Measurements from ENCODE around the gene GNAT1.

DNA sequence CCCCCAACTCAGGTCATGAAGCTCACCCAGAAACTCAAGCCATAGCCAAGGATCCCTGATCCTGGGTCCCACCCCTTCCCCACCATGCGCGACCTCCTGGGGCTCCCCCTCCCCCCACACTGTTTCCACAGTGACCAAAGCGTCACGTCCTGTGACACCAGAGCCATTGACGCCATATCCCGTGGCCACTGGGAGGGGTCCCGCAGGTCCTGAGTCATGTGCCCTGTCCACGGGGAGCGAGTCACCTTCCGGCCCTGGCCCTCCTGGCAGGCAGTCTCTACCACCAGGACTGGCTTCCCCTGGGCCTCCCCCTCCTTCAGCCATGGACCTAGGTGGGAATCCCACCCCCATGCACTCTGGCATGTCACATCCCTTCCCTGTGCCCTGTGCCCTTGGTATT, 20.7 kb upstream of the GNAT1 start:
- TF ChIP-seq POLR2A (IDR thresholded peaks at IDR 0.05; ENCODE audit: low read depth, low read length) (no peak), POLR2AphosphoS5 (IDR thresholded peaks at IDR 0.05; ENCODE audit: low read depth, low read length) (no peak)
